ENCODE results near the gene MYO7B. TPM values are rescaled to one million over a fixed set of nuclear protein-coding genes. Genes with fewer than 3 reads are reported as not detected.

Gene MYO7B
- total RNA-seq, 1 donor from 2014 or later, result 1.3 TPM

DNA sequence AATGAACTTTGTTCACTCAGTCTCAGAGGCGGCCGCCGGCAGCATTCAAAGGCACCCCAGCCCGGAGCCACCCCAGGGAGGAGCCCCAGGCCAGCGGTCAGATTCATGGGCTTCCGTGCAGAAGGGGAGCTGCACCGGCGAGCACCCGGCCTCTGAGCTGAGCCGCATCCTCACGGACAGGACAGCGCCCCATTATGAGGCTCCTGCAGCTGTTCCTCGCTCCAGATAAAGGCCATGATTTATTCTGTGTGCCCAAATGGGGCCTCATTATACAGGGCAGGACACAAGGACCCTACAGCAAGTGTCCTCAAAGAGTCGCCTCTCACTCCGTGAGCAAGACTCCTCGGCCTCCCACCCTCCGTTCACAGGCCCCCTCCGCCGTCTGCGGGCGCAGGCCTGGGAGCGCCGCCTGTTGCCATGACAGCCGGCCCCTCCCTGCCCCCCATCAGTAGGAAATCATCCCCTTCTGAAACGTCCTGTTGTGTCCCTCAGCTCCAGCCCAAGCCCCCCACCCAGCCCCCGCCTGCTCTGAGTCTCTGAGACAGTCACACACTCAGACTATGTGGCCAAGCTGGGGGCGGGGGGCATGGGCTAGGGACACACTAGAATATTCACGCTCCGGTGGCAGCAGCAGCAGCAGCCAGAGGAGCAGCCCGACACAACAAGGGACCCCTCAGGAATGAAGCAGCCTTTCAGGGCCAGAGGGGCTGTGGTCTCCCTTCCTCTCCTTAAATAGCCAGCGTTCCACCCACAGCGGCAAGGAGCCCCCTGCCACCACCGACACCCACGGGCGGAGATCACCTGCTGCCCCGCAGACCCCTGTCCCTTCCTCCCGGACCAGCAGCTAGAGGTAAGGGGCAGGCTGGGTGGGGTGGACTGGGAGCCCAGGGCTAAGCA, 110.2 kb downstream of the MYO7B start, which contains the start of gene GPR17:
TSS of gene GPR17 (plus strand) at position 759 of the 897 bp plus-strand sequence. CDS start 4,583 bp downstream, outside the sequence.
- TF ChIP-seq, protein P1, sequence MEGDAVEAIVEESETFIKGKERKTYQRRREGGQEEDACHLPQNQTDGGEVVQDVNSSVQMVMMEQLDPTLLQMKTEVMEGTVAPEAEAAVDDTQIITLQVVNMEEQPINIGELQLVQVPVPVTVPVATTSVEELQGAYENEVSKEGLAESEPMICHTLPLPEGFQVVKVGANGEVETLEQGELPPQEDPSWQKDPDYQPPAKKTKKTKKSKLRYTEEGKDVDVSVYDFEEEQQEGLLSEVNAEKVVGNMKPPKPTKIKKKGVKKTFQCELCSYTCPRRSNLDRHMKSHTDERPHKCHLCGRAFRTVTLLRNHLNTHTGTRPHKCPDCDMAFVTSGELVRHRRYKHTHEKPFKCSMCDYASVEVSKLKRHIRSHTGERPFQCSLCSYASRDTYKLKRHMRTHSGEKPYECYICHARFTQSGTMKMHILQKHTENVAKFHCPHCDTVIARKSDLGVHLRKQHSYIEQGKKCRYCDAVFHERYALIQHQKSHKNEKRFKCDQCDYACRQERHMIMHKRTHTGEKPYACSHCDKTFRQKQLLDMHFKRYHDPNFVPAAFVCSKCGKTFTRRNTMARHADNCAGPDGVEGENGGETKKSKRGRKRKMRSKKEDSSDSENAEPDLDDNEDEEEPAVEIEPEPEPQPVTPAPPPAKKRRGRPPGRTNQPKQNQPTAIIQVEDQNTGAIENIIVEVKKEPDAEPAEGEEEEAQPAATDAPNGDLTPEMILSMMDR (IDR thresholded peaks at IDR 0.05), result no peak
- H3K4me3 ChIP-seq, result no peak within 1 kb of the TSS
- peaks cover 18 to 39% of the 10 kb centered on the region in 2 donors for H3K36me3 ChIP-seq
- no peaks in the 10 kb centered on the region for H3K27me3 ChIP-seq
- peak within 1 kb of the TSS; percentile 74 to 78 for H3K27ac ChIP-seq
- intact Hi-C loops (cut with DNase I), result loop anchor here (5.0 kb wide), 1 partner anchor 138 kb away; no protein-coding TSS in a partner anchor
- no peak for DNase-seq (ENCODE audit: low spot score in 2 of 2)
- H3K9me3 ChIP-seq, result no peaks in the 10 kb centered on the region
- peaks cover 18 to 37% of the 10 kb centered on the region in 2 donors for H3K4me1 ChIP-seq

DNA sequence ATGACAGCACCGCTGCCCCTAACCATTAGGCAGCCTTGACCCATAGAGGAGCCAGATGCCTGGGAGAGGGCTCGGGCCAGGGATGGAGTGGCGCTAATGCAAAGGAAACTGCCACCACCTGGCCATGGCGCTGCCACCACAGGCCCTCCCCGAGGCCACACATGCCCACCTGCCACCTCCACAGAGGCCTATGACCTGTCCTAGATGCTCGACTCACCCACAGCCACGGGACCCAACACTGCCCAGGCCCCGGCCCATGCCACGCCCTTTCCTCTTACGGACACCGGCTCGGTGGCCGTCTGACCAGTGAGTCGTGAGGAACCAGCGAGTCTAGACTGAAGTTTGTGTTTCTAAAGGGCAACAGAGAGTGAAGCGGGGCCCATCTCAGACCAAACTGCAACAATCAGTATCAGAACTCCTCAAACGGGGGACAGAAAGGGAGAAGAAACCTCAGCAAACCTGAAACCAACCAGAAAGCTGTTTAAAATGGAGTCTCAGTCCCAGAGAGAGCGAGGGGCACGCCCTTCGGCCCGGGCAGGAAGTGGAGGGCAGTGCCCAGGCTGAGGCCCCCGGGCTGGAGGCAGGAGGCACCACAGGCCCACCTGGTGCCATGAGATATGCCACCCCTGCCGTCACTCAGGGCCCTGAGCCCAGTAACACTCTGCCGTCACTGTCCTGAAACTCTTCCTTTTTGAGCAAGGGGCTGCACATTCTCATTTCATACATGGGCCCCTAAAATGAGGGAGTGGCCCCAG, 111.2 kb downstream of the MYO7B start:
- no peak for DNase-seq (ENCODE audit: low spot score in 2 of 2)
- H3K4me3 ChIP-seq, result no peak overlapping the region
- TF ChIP-seq, protein P1 (IDR thresholded peaks at IDR 0.05), result no peak
- intact Hi-C loops (cut with DNase I), result loop anchor here (5.0 kb wide), 1 partner anchor 139 kb away; no protein-coding TSS in a partner anchor
- H3K9me3 ChIP-seq, result no peaks in the 10 kb centered on the region
- H3K27me3 ChIP-seq, result no peaks in the 10 kb centered on the region
- H3K4me1 ChIP-seq, result peaks cover 18 to 43% of the 10 kb centered on the region in 2 donors
- H3K27ac ChIP-seq, result peak overlapping the region; percentile 74 to 78
- H3K36me3 ChIP-seq, result peaks cover 8 to 32% of the 10 kb centered on the region in 2 donors

GRCh38 chr2:127647242-127648190, 112.0 kb downstream of the MYO7B start:
- TF ChIP-seq, protein P1 (IDR thresholded peaks at IDR 0.05), result no peak
- Histone ChIP-seq H3K4me1 (peaks cover 18 to 47% of the 10 kb centered on the region in 2 donors), H3K4me3 (no peak overlapping the region), H3K9me3 (no peaks in the 10 kb centered on the region), H3K27me3 (no peaks in the 10 kb centered on the region), H3K36me3 (peaks cover 8 to 25% of the 10 kb centered on the region in 2 donors), H3K27ac (peak overlapping the region; percentile 74 to 78)
- intact Hi-C loops (cut with DNase I), result loop anchor here (5.0 kb wide), 1 partner anchor 140 kb away; no protein-coding TSS in a partner anchor
- peak; percentile 49 to 84 for DNase-seq (ENCODE audit: low spot score in 2 of 2)

DNA sequence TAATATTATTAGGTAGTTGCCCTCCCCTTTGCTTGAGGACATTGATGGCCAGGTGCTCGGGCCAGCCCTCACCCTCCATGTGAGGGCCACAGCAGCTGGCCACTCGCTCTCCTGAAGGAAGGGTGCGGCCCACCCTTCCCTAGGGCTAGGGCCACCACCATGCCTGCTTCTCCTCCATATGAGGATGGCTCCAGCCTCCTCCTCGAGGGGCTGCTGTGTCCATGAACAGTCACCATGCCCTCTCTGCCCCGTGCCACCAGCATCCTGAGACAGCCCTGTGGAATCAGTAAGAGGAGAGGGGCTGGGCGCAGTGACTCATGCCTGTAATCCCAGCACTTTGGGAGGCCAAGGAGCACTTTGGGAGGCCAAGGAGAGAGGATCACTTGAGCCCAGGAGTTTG, 112.8 kb downstream of the MYO7B start:
- TF ChIP-seq, protein P1 (IDR thresholded peaks at IDR 0.05), result no peak
- peaks cover 18 to 51% of the 10 kb centered on the region in 2 donors for H3K4me1 ChIP-seq
- no peaks in the 10 kb centered on the region for H3K9me3 ChIP-seq
- no peak overlapping the region for H3K4me3 ChIP-seq
- H3K36me3 ChIP-seq, result peaks cover 7 to 26% of the 10 kb centered on the region in 2 donors
- H3K27me3 ChIP-seq, result no peaks in the 10 kb centered on the region
- intact Hi-C loops (cut with DNase I), result loop anchor here (5.0 kb wide), 1 partner anchor 141 kb away; no protein-coding TSS in a partner anchor
- DNase-seq (ENCODE audit: low spot score in 2 of 2), result no peak
- peak overlapping the region; percentile 74 to 78 for H3K27ac ChIP-seq
